HL-60 (cell line): ENCODE measurements around the gene LAMC1.

Experiments
- DNase-seq, 2 experiments: peaks; one replicate each; pipeline ENCODE4 v3.0.0-alpha.2; 2010 to 2020; ENCODE audit warnings: low read depth in 1 of 2, low spot score in 1 of 2
- H3K27ac ChIP-seq: fragments of 250-450 bp; sonication (Bioruptor Pico); replicated peaks from 2 replicates; pipeline ENCODE4 v1.5.1; 2020; ENCODE audit warnings: mild to moderate bottlenecking, moderate library complexity
- H3K27me3 ChIP-seq: fragments of 250-450 bp; sonication (Bioruptor Pico); 2 replicates; pipeline ENCODE4 v1.5.1; 2021; ENCODE audit warnings: mild to moderate bottlenecking, moderate library complexity; ENCODE audit not compliant: insufficient read depth, poor library complexity, severe bottlenecking
- H3K4me3 ChIP-seq: replicated peaks from 2 replicates; pipeline ENCODE4 v1.5.1; 2011; ENCODE audit warnings: mild to moderate bottlenecking, control low read depth, low read length; ENCODE audit not compliant: insufficient read depth
- GABPA ChIP-seq: IDR thresholded peaks from 2 replicates; pipeline ENCODE4 v1.6.1; 2012; ENCODE audit warnings: low read depth
- POLR2AphosphoS5 ChIP-seq: IDR thresholded peaks from 2 replicates; pipeline ENCODE4 v1.6.1; 2012; ENCODE audit warnings: low read depth
- SPI1 ChIP-seq: IDR thresholded peaks from 2 replicates; pipeline ENCODE4 v1.6.1; 2012; ENCODE audit warnings: low read depth, mild to moderate bottlenecking, borderline replicate concordance
- TF ChIP-seq, protein P1 (sequence below): IDR thresholded peaks from 2 replicates; pipeline ENCODE4 v1.6.1; 2012; ENCODE audit warnings: low read depth; ENCODE audit not compliant: insufficient replicate concordance
- TF ChIP-seq, protein P2 (sequence below): IDR thresholded peaks from one replicate; pipeline ENCODE4 v1.5.1; 2011; ENCODE audit warnings: low read length, control low read depth, inconsistent platforms; ENCODE audit not compliant: insufficient read depth

Gene LAMC1

DNA sequence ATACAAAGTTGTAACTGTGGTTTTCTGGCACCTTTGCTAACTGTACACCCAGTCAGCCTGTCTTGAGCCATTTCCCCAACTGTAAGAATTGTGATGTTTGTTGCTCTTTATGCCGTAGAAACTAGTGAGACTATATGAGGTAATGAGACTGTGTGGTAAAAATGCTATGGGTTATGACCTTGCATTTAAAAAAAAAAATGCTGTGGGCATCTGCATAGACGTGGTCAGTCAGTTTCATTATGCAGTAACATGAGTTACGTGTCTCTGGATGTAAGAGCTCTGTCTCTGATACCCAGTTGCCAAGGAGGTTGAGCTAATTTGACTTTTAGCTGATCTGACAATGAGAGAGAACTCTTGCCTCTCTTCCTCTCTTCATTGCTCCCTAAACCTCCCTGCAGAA lies 82.2 kb downstream of the LAMC1 start:
- TF ChIP-seq GABPA (no peak), POLR2AphosphoS5 (no peak), SPI1 (no peak)
- TF ChIP-seq, protein P1, sequence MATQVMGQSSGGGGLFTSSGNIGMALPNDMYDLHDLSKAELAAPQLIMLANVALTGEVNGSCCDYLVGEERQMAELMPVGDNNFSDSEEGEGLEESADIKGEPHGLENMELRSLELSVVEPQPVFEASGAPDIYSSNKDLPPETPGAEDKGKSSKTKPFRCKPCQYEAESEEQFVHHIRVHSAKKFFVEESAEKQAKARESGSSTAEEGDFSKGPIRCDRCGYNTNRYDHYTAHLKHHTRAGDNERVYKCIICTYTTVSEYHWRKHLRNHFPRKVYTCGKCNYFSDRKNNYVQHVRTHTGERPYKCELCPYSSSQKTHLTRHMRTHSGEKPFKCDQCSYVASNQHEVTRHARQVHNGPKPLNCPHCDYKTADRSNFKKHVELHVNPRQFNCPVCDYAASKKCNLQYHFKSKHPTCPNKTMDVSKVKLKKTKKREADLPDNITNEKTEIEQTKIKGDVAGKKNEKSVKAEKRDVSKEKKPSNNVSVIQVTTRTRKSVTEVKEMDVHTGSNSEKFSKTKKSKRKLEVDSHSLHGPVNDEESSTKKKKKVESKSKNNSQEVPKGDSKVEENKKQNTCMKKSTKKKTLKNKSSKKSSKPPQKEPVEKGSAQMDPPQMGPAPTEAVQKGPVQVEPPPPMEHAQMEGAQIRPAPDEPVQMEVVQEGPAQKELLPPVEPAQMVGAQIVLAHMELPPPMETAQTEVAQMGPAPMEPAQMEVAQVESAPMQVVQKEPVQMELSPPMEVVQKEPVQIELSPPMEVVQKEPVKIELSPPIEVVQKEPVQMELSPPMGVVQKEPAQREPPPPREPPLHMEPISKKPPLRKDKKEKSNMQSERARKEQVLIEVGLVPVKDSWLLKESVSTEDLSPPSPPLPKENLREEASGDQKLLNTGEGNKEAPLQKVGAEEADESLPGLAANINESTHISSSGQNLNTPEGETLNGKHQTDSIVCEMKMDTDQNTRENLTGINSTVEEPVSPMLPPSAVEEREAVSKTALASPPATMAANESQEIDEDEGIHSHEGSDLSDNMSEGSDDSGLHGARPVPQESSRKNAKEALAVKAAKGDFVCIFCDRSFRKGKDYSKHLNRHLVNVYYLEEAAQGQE, result no peak
- TF ChIP-seq, protein P2, sequence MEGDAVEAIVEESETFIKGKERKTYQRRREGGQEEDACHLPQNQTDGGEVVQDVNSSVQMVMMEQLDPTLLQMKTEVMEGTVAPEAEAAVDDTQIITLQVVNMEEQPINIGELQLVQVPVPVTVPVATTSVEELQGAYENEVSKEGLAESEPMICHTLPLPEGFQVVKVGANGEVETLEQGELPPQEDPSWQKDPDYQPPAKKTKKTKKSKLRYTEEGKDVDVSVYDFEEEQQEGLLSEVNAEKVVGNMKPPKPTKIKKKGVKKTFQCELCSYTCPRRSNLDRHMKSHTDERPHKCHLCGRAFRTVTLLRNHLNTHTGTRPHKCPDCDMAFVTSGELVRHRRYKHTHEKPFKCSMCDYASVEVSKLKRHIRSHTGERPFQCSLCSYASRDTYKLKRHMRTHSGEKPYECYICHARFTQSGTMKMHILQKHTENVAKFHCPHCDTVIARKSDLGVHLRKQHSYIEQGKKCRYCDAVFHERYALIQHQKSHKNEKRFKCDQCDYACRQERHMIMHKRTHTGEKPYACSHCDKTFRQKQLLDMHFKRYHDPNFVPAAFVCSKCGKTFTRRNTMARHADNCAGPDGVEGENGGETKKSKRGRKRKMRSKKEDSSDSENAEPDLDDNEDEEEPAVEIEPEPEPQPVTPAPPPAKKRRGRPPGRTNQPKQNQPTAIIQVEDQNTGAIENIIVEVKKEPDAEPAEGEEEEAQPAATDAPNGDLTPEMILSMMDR, result no peak
- no peak for DNase-seq
- H3K4me3 ChIP-seq, result no peak overlapping the region
- H3K27me3 ChIP-seq, result peaks cover 8% of the 10 kb centered on the region
- H3K27ac ChIP-seq, result no peak overlapping the region

DNA sequence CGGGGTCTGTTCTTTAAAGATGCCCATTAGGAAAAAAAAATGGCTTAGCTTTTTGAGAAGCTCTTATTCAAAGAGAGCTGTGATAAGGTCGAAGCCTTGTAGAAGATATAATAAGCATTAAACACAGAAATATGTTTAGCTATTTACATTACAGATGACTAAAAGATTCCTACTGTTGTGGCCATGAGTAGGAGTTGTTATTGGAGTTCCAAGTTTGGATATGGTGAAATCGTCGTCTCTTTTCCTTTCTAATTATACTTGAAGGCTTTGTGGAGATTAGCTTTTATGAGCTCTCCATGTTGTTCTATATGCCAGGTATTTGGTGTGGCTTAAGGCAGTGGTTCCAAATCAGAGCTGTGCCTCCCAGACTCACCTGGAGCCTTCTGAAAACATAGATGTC lies 82.9 kb downstream of the LAMC1 start:
- TF ChIP-seq, protein P2, result no peak
- TF ChIP-seq, protein P1, result no peak
- no peak for TF ChIP-seq SPI1
- TF ChIP-seq GABPA, result no peak
- no peak for TF ChIP-seq POLR2AphosphoS5
- H3K4me3 ChIP-seq, result no peak overlapping the region
- DNase-seq, result no peak
- peaks cover 6% of the 10 kb centered on the region for H3K27me3 ChIP-seq
- H3K27ac ChIP-seq, result no peak overlapping the region

DNA sequence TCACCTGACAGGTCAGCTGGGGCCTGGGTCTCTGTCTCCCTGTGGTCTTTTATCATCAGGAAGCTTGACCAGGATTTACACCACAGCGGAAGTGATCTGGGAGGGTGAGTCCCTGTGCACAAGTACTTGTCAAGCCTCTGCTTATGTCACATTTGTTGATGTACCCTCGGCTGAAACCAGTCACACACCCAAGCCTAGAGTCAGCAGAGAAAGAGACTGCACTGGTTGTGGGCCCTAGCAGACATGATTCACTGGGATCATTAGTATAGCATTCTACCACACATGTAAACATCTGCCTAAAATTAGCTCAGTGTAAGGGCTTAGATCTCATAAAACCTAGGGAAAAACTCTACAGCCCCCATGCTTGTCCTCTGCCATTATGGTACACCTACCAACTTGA lies 83.5 kb downstream of the LAMC1 start:
- TF ChIP-seq, protein P1, result no peak
- TF ChIP-seq SPI1 (no peak), GABPA (no peak), POLR2AphosphoS5 (no peak)
- TF ChIP-seq, protein P2, result no peak
- peaks cover 6% of the 10 kb centered on the region for H3K27me3 ChIP-seq
- H3K27ac ChIP-seq, result no peak overlapping the region
- no peak overlapping the region for H3K4me3 ChIP-seq
- no peak for DNase-seq
